ENCODE results near the gene PPM1E. TPM values are rescaled to one million over a fixed set of nuclear protein-coding genes. Genes with fewer than 3 reads are reported as not detected.

The PPM1E gene
- total and polyA plus RNA-seq, 2 of the 4 experiments (the other 2 are of a cell fraction) = under 0.01 to 0.05 TPM

- Histone ChIP-seq H3K14ac (replicated peaks; ENCODE audit: low read depth, low read length) (no peak overlapping the region), H3K9ac (ENCODE audit: low read depth, low read length) (no peak overlapping the region), H2AK5ac (ENCODE audit: low read depth, low read length) (no peak overlapping the region), H3K27ac (ENCODE audit: insufficient read depth, low read length) (no peak overlapping the region), H2BK15ac (ENCODE audit: low read depth, low read length) (no peak overlapping the region), H3K4me2 (ENCODE audit: low read depth, low read length) (no peak overlapping the region), H2BK20ac (ENCODE audit: low read depth, low read length) (no peak overlapping the region), H4K20me1 (ENCODE audit: insufficient read depth, low read length) (no peaks in the 10 kb centered on the region), H2AK9ac (replicated peaks; ENCODE audit: low read depth, low read length, poor library complexity) (no peak overlapping the region), H3K23ac (ENCODE audit: low read depth, low read length) (no peak overlapping the region), H3K79me1 (ENCODE audit: low read depth in 1 of 2, low read length in 2 of 2) (no peaks in the 10 kb centered on the region), H2BK5ac (ENCODE audit: low read depth, low read length, poor library complexity, severe bottlenecking) (no peak overlapping the region), H3K9me1 (ENCODE audit: insufficient read depth, low read length) (no peaks in the 10 kb centered on the region), H2AFZ (replicated peaks; ENCODE audit: low read length, poor library complexity) (no peak overlapping the region), H3K56ac (ENCODE audit: extremely low read depth, insufficient read depth, low read length) (no peak overlapping the region), H3K4ac (ENCODE audit: low read depth, low read length) (no peak overlapping the region), H4K8ac (ENCODE audit: low read depth in 2 of 2, low read length in 2 of 2) (no peak overlapping the region), H3K4me3 (ENCODE audit: insufficient read depth, low read depth, low read length) (no peak overlapping the region), H4K5ac (ENCODE audit: low read depth, low read length) (no peak overlapping the region), H3K36me3 (ENCODE audit: control insufficient read depth, insufficient read depth, low read length) (peaks cover 3% of the 10 kb centered on the region; the same call in 1 of the 2 replicates), H3K4me1 (ENCODE audit: control insufficient read depth, insufficient read depth, low read length) (no peaks in the 10 kb centered on the region), H3K27me3 (ENCODE audit: control insufficient read depth, insufficient read depth, low read length) (no peaks in the 10 kb centered on the region), H3K18ac (ENCODE audit: low read depth, low read length) (no peak overlapping the region), H4K91ac (ENCODE audit: insufficient read depth, low read depth, low read length) (no peak overlapping the region), H2BK120ac (ENCODE audit: low read depth, low read length) (no peak overlapping the region), H3K9me3 (ENCODE audit: control insufficient read depth, insufficient read depth, low read length) (no peaks in the 10 kb centered on the region)
- ChIA-PET POLR2A (ENCODE audit: unreplicated experiment) (no interaction called here), CTCF (interaction anchor here (0.5 kb wide), 1 partner anchor 486 kb away, joined by 4 read pairs; no protein-coding TSS in a partner anchor)
- ATAC-seq (ENCODE audit: low read depth) (no peak), DNase-seq (no peak)
- TF ChIP-seq RCOR1 (IDR thresholded peaks at IDR 0.05; ENCODE audit: insufficient replicate concordance, low read length) (no peak), POLR2A (IDR thresholded peaks at IDR 0.05; ENCODE audit: low read depth, low read length) (no peak), RAD21 (IDR thresholded peaks at IDR 0.05; ENCODE audit: low read length) (no peak), ELK1 (IDR thresholded peaks at IDR 0.05; ENCODE audit: borderline replicate concordance, low read depth, low read length) (no peak), MAZ (IDR thresholded peaks at IDR 0.05; ENCODE audit: borderline replicate concordance, low read depth, low read length) (no peak), RFX5 (IDR thresholded peaks at IDR 0.05; ENCODE audit: low read depth, low read length) (no peak), NFE2L2 (IDR thresholded peaks at IDR 0.05; ENCODE audit: low read depth, low read length) (no peak), CTCF (conservative IDR thresholded peaks at IDR 0.05; ENCODE audit: low read depth, low read length) (no peak), CEBPB (IDR thresholded peaks at IDR 0.05; ENCODE audit: low read depth, low read length) (no peak), FOS (IDR thresholded peaks at IDR 0.05; ENCODE audit: low read depth, low read length) (no peak), MAFK (IDR thresholded peaks at IDR 0.05; ENCODE audit: low read depth, low read length) (no peak), BHLHE40 (IDR thresholded peaks at IDR 0.05; ENCODE audit: low read depth, low read length) (no peak), SMC3 (IDR thresholded peaks at IDR 0.05; ENCODE audit: low read depth, low read length) (no peak), MXI1 (IDR thresholded peaks at IDR 0.05; ENCODE audit: borderline replicate concordance, low read depth, low read length) (no peak), USF2 (IDR thresholded peaks at IDR 0.05; ENCODE audit: low read depth, low read length) (no peak), CHD1 (IDR thresholded peaks at IDR 0.05; ENCODE audit: low read depth, low read length) (no peak)
- intact Hi-C loops (cut with micrococcal nuclease) (no loop called here), dilution Hi-C loops (cut with HindIII; ENCODE audit: low sequenced_read_pairs, unreplicated experiment) (no loop called here), in situ Hi-C loops (cut with MboI; ENCODE audit: low sequenced_read_pairs) (loop anchor here (5.0 to 10.0 kb wide), 2 partner anchors 296 to 423 kb away; no protein-coding TSS in a partner anchor)
- no TSS peak for BruUV-seq (replicated peaks)
- WGBS, 2 experiments (ENCODE audit: extremely low coverage in 2 of 2, insufficient read length in 1 of 2) = no CpG with 5 or more reads among the region's 2 CpGs
Measured at GRCh38 chr17:59007995-59008394, 252.3 kb downstream of the PPM1E start.

All from IMR-90 (cell line).